ENCODE results near the gene MORN2. TPM values are rescaled to one million over a fixed set of nuclear protein-coding genes. Genes with fewer than 3 reads are reported as not detected.
A peak's percentile ranks its signal among the peaks of the same experiment; 100 is the strongest.
"Not testable (repeated sequence)": the region's sequence is repeated elsewhere in the genome, so short reads cannot be mapped to it uniquely, and the experiment has no call there.

Gene MORN2
- polyA plus RNA-seq (2013, experiment 1 of 2): 27.4 TPM
- polyA plus RNA-seq (2013, experiment 2 of 2): 26.2 TPM

- WGBS, 2 donors (ENCODE audit: extremely low coverage in 2 of 2, insufficient read length in 2 of 2, insufficient replicate concordance in 1 of 2): no CpG with 5 or more reads among the region's 52 CpGs
- peak within 1 kb of the TSS; percentile 96 for H3K18ac ChIP-seq (ENCODE audit: low read length)
- H2BK5ac ChIP-seq (ENCODE audit: low read length): peak within 1 kb of the TSS; percentile 55
- H3K4me1 ChIP-seq (ENCODE audit: control insufficient read depth in 2 of 2, insufficient read depth in 1 of 2, low read depth in 1 of 2, low read length in 2 of 2): peaks cover 0 to 4% of the 10 kb centered on the region in 2 donors
- no peak within 1 kb of the TSS for H3K4ac ChIP-seq (ENCODE audit: low read length)
- H2BK12ac ChIP-seq (ENCODE audit: low read length): peak within 1 kb of the TSS; percentile 65
- H3K14ac ChIP-seq (ENCODE audit: low read length): peak within 1 kb of the TSS; percentile 78
- H3K79me1 ChIP-seq (ENCODE audit: low read depth, low read length): peaks cover 5% of the 10 kb centered on the region
- peaks cover 0 to 8% of the 10 kb centered on the region in 2 donors for H3K9me3 ChIP-seq (replicated peaks in 1 of 2; ENCODE audit: control insufficient read depth in 2 of 2, insufficient read depth in 1 of 2, low read depth in 1 of 2, low read length in 2 of 2)
- H2BK120ac ChIP-seq (ENCODE audit: low read depth, low read length): no peak within 1 kb of the TSS
- peak within 1 kb of the TSS; percentile 19 for H2AK5ac ChIP-seq (ENCODE audit: low read depth, low read length)
- no peaks in the 10 kb centered on the region for H3K27me3 ChIP-seq (ENCODE audit: control insufficient read depth in 3 of 3, insufficient read depth in 3 of 3, low read depth in 1 of 3, low read length in 3 of 3)
- H4K8ac ChIP-seq (ENCODE audit: low read depth, low read length): peak within 1 kb of the TSS; percentile 87
- H3K4me2 ChIP-seq (ENCODE audit: insufficient read depth, low read length, poor library complexity, severe bottlenecking): peak within 1 kb of the TSS; percentile 95
- no peak within 1 kb of the TSS for H4K91ac ChIP-seq (ENCODE audit: low read depth, low read length, poor library complexity)
- H3K23ac ChIP-seq (ENCODE audit: low read depth, low read length, poor library complexity): peak within 1 kb of the TSS; percentile 94
- H3K36me3 ChIP-seq (replicated peaks in 1 of 2; ENCODE audit: control insufficient read depth in 2 of 2, insufficient read depth in 2 of 2, low read length in 2 of 2): peaks cover 0 to 2% of the 10 kb centered on the region in 2 donors
- peak within 1 kb of the TSS; percentile 99 for H3K9ac ChIP-seq (ENCODE audit: low read depth, low read length, poor library complexity)
- H3K27ac ChIP-seq (replicated peaks; ENCODE audit: low read length): no peak within 1 kb of the TSS
- peak within 1 kb of the TSS; percentile 98 for H2AFZ ChIP-seq (ENCODE audit: low read length)
- peak within 1 kb of the TSS; percentile 96 to 98 for H3K4me3 ChIP-seq (ENCODE audit: low read length in 2 of 2)
- H2BK15ac ChIP-seq (ENCODE audit: low read length): peak within 1 kb of the TSS; percentile 82
- peak; percentile 68 for DNase-seq (ENCODE audit: low spot score)
Measured at GRCh38 chr2:38875576-38876367, at the start of gene MORN2, which contains the start of gene DHX57. MORN2 (plus strand) TSS chr2:38875976. DHX57 (minus strand) TSS chr2:38875934; CDS start chr2:38868405, 7,529 bp downstream.

GRCh38 chr2:38827539-38828145 is 48.1 kb upstream of the MORN2 start:
- not testable (repeated sequence) for H3K23ac ChIP-seq (ENCODE audit: low read depth, low read length, poor library complexity); H3K9ac ChIP-seq (ENCODE audit: low read depth, low read length, poor library complexity); H4K8ac ChIP-seq (ENCODE audit: low read depth, low read length); H3K18ac ChIP-seq (ENCODE audit: low read length); H3K9me3 ChIP-seq (replicated peaks in 1 of 2; ENCODE audit: control insufficient read depth in 2 of 2, insufficient read depth in 1 of 2, low read depth in 1 of 2, low read length in 2 of 2); DNase-seq (ENCODE audit: low spot score); H3K79me1 ChIP-seq (ENCODE audit: low read depth, low read length); H3K27me3 ChIP-seq (ENCODE audit: control insufficient read depth in 3 of 3, insufficient read depth in 3 of 3, low read depth in 1 of 3, low read length in 3 of 3); H3K4me1 ChIP-seq (ENCODE audit: control insufficient read depth in 2 of 2, insufficient read depth in 1 of 2, low read depth in 1 of 2, low read length in 2 of 2); H4K91ac ChIP-seq (ENCODE audit: low read depth, low read length, poor library complexity); H2AFZ ChIP-seq (ENCODE audit: low read length); H2BK12ac ChIP-seq (ENCODE audit: low read length); H2AK5ac ChIP-seq (ENCODE audit: low read depth, low read length); H2BK120ac ChIP-seq (ENCODE audit: low read depth, low read length); H2BK15ac ChIP-seq (ENCODE audit: low read length); H3K4ac ChIP-seq (ENCODE audit: low read length); H3K4me2 ChIP-seq (ENCODE audit: insufficient read depth, low read length, poor library complexity, severe bottlenecking); H3K27ac ChIP-seq (replicated peaks; ENCODE audit: low read length); H3K4me3 ChIP-seq (ENCODE audit: low read length in 2 of 2); H2BK5ac ChIP-seq (ENCODE audit: low read length); H3K14ac ChIP-seq (ENCODE audit: low read length)
- H3K36me3 ChIP-seq (replicated peaks in 1 of 2; ENCODE audit: control insufficient read depth in 2 of 2, insufficient read depth in 2 of 2, low read length in 2 of 2): peaks cover 7 to 69% of the 10 kb centered on the region in 2 donors
- no CpG with 5 or more reads among the region's 10 CpGs for WGBS, 2 donors (ENCODE audit: extremely low coverage in 2 of 2, insufficient read length in 2 of 2, insufficient replicate concordance in 1 of 2)

GRCh38 chr2:38828460-38828859 is 47.3 kb upstream of the MORN2 start:
- Histone ChIP-seq H3K4me1 (ENCODE audit: control insufficient read depth in 2 of 2, insufficient read depth in 1 of 2, low read depth in 1 of 2, low read length in 2 of 2) (no peaks in the 10 kb centered on the region), H3K18ac (ENCODE audit: low read length) (no peak overlapping the region), H3K14ac (ENCODE audit: low read length) (no peak overlapping the region), H4K91ac (ENCODE audit: low read depth, low read length, poor library complexity) (no peak overlapping the region), H3K9me3 (replicated peaks in 1 of 2; ENCODE audit: control insufficient read depth in 2 of 2, insufficient read depth in 1 of 2, low read depth in 1 of 2, low read length in 2 of 2) (no peaks in the 10 kb centered on the region), H3K4ac (ENCODE audit: low read length) (no peak overlapping the region), H2AFZ (ENCODE audit: low read length) (no peak overlapping the region), H3K36me3 (replicated peaks in 1 of 2; ENCODE audit: control insufficient read depth in 2 of 2, insufficient read depth in 2 of 2, low read length in 2 of 2) (peaks cover 4 to 67% of the 10 kb centered on the region in 2 donors), H3K79me1 (ENCODE audit: low read depth, low read length) (no peaks in the 10 kb centered on the region), H3K27me3 (ENCODE audit: control insufficient read depth in 3 of 3, insufficient read depth in 3 of 3, low read depth in 1 of 3, low read length in 3 of 3) (no peaks in the 10 kb centered on the region), H2BK5ac (ENCODE audit: low read length) (no peak overlapping the region), H2BK12ac (ENCODE audit: low read length) (no peak overlapping the region), H2BK15ac (ENCODE audit: low read length) (no peak overlapping the region), H2BK120ac (ENCODE audit: low read depth, low read length) (no peak overlapping the region), H3K27ac (replicated peaks; ENCODE audit: low read length) (no peak overlapping the region), H4K8ac (ENCODE audit: low read depth, low read length) (no peak overlapping the region), H3K4me2 (ENCODE audit: insufficient read depth, low read length, poor library complexity, severe bottlenecking) (no peak overlapping the region), H3K23ac (ENCODE audit: low read depth, low read length, poor library complexity) (no peak overlapping the region), H2AK5ac (ENCODE audit: low read depth, low read length) (no peak overlapping the region), H3K4me3 (ENCODE audit: low read length in 2 of 2) (no peak overlapping the region), H3K9ac (ENCODE audit: low read depth, low read length, poor library complexity) (no peak overlapping the region)
- no peak for DNase-seq (ENCODE audit: low spot score)
- WGBS, 2 donors (ENCODE audit: extremely low coverage in 2 of 2, insufficient read length in 2 of 2, insufficient replicate concordance in 1 of 2): no CpG with 5 or more reads among the region's 4 CpGs

GRCh38 chr2:38829971-38830370 is 45.8 kb upstream of the MORN2 start:
- Histone ChIP-seq H2BK120ac (ENCODE audit: low read depth, low read length) (no peak overlapping the region), H3K4me1 (ENCODE audit: control insufficient read depth in 2 of 2, insufficient read depth in 1 of 2, low read depth in 1 of 2, low read length in 2 of 2) (no peaks in the 10 kb centered on the region), H3K36me3 (replicated peaks in 1 of 2; ENCODE audit: control insufficient read depth in 2 of 2, insufficient read depth in 2 of 2, low read length in 2 of 2) (peaks cover 3 to 64% of the 10 kb centered on the region in 2 donors), H3K79me1 (ENCODE audit: low read depth, low read length) (no peaks in the 10 kb centered on the region), H3K4me2 (ENCODE audit: insufficient read depth, low read length, poor library complexity, severe bottlenecking) (no peak overlapping the region), H3K27ac (replicated peaks; ENCODE audit: low read length) (no peak overlapping the region), H3K9ac (ENCODE audit: low read depth, low read length, poor library complexity) (no peak overlapping the region), H3K4ac (ENCODE audit: low read length) (no peak overlapping the region), H3K27me3 (ENCODE audit: control insufficient read depth in 3 of 3, insufficient read depth in 3 of 3, low read depth in 1 of 3, low read length in 3 of 3) (no peaks in the 10 kb centered on the region), H2AK5ac (ENCODE audit: low read depth, low read length) (no peak overlapping the region), H3K9me3 (replicated peaks in 1 of 2; ENCODE audit: control insufficient read depth in 2 of 2, insufficient read depth in 1 of 2, low read depth in 1 of 2, low read length in 2 of 2) (no peaks in the 10 kb centered on the region), H3K18ac (ENCODE audit: low read length) (no peak overlapping the region), H3K14ac (ENCODE audit: low read length) (no peak overlapping the region), H3K23ac (ENCODE audit: low read depth, low read length, poor library complexity) (no peak overlapping the region), H3K4me3 (ENCODE audit: low read length in 2 of 2) (no peak overlapping the region), H2BK15ac (ENCODE audit: low read length) (no peak overlapping the region), H2BK5ac (ENCODE audit: low read length) (no peak overlapping the region), H2BK12ac (ENCODE audit: low read length) (no peak overlapping the region), H4K8ac (ENCODE audit: low read depth, low read length) (no peak overlapping the region), H4K91ac (ENCODE audit: low read depth, low read length, poor library complexity) (no peak overlapping the region), H2AFZ (ENCODE audit: low read length) (no peak overlapping the region)
- DNase-seq (ENCODE audit: low spot score): no peak
- WGBS, 2 donors (ENCODE audit: extremely low coverage in 2 of 2, insufficient read length in 2 of 2, insufficient replicate concordance in 1 of 2): no CpG with 5 or more reads among the region's 1 CpG
